ENCODE results near the gene MYO18A.
"Not testable (repeated sequence)": the region's sequence is repeated elsewhere in the genome, so short reads cannot be mapped to it uniquely, and the experiment has no call there.

MYO18A gene

DNA sequence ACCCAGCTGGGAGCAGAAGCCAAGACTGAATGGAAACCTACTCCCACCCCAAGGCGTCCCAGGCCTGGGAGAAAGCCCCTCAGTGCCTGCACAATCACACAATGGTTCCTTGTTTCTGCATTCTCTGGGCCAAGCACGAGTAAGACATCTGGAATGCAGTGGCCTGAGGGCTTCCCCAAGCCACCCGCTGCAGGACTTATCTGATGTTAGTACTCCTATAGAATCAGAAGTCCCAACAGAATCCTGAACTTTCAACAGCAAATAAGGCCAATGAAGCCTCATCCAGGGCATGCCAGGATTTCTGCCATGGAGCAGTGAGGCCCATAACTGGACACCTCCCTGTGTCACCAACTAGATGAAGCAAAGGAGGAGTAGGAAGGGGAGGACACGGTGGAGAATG lies 28.6 kb downstream of the MYO18A start:
- DNase-seq, result peak in 5 of 10 donors; percentile 35 to 91 (median 61)
- intact Hi-C loops (cut with DNase I), result no loop called here

DNA sequence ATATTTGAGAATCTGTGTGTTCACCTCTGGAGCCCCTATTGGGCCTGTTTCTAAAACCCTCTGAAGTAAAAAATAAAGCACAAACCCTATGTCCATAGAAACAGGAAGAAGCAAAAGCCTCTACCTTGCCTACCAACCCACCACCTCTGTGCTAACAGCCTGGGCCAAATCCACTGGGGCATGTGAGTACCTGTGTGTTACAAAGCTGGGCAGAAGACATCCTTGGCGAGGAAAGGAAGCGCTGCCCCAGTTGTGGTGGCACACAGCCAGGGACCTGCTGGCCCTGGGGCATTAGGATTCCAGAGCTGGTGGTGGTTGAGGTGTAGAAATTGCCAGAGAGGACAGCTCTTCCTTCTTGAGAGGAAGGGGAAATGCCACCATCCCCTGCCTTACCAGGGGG lies 30.0 kb downstream of the MYO18A start:
- intact Hi-C loops (cut with DNase I), result no loop called here
- DNase-seq, result peak in 3 of 10 donors; percentile 58 to 83 (median 79)

DNA sequence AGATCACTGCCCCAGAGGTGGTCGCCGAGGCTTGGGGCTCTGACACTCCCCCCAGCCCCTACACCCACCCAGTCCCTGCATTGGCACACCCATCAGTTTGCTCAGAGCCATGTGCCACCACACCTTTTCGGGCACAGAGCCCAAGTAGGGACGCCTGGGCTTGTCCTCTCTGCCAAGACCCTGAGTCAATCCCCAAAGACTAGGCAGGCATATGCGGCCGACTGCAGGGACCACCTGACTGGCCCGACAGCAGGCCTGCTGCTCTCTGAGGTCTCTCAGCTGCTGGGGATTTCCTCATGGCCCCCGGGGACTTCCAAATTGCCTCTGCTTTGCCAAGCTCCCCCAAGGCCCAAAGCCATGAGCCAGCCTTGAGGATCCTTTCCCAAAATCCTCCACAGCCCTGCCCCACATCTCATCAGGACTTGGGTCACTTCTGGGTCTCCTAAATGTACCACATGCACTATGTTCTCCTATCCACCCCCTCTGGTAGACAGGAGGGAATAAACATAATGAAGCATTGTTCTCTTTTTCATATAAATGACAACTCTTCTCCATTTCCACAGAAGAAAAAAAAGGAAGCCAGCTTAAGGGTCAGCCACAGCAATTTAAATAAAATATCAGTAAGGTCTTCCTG lies 30.6 kb downstream of the MYO18A start:
- intact Hi-C loops (cut with DNase I), result loop anchor here (1.0 to 2.0 kb wide), 3 partner anchors 31 to 141 kb away; partner anchors contain the start of gene MYO18A
- DNase-seq, result peak in 3 of 10 donors; percentile 66 to 86 (median 76)

DNA sequence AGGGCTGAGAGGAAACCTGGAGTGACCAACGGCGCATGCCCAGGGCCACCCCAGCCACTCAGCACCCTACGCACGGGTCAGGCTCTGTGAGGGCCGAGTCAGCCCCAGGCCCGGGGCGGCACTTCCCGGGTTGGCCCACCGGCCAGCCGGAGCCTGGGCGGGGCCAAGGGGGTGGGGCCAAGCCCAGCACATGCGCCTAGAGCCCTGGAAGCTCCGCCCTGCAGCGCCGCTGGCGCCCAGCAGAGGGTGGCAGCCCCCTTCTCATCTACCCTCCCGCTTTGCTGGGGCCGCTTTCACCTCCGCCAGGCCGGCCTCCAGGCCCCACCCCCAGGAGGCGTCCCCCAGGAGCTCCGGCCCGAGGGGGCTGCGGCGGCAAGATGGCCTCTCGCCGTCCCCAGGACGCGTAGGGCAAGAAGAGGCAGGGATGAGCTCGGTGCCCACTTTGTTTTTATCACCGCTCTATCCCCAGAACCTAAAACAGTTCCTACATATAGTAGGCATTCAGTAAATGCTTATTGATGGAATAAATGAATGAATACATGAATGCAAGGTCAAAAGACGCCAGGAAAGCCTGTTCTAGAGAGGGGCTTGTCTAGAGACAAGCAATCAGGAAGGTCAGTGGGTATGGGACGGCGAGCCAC lies 31.3 kb downstream of the MYO18A start:
- intact Hi-C loops (cut with DNase I), result loop anchor here (1.0 to 2.0 kb wide), 3 partner anchors 31 to 142 kb away; partner anchors contain the start of gene MYO18A

DNA sequence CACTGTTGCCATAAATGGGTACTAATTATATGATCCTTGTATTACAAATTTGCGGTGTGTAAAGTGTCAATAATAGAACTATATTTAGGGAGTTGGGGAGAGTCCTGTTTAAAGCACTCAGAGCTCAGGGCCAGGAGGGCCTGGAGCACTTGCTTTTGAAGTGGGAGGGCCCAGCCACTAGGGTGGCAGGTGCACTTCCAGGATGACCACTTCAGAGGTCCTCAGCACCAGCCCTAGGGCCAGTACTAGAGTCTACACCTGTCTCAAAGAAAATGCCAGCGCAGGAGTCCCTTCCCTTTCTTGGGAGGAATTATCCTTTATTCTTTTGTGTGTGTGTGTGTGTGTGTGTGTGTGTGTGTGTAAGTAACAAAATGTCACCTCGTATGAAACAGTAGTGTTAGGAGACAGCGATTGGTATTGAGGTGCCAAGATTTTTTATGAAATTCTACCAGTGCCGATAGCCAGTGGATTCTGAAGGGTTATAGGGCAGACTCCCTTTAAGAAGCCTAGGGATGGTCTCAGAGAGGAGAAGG lies 31.9 kb downstream of the MYO18A start:
- peak in 2 of 10 donors; percentile 16 to 32 for DNase-seq
- intact Hi-C loops (cut with DNase I), result loop anchor here (2.0 kb wide), 1 partner anchor 142 kb away; no protein-coding TSS in a partner anchor

More for the DNA sequence above, 31.3 kb downstream of the MYO18A start:
- peak; percentile 86 to 99 (median 92) for DNase-seq

DNA sequence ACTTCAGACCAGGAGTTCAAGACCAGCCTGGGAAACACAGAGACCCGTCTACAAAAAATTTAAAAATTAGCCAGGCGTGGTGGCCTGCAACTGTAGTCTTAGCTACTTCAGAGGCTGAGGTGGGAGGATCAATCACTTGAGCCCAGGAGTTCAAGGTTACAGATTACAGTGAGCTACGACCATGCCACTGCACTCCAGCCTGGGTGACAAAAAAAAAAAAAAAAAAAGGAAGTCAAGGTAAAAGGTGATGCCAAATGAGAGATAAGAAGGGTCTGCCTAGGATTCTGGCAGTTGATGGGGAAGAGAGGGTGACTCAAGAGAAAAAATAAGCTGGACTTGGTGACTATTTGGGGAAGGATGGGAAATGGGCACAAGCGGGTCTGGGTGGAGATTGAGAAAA lies 32.5 kb downstream of the MYO18A start:
- peak in 1 of 10 donors; percentile 6 for DNase-seq
- intact Hi-C loops (cut with DNase I), result loop anchor here (2.0 kb wide), 1 partner anchor 143 kb away; no protein-coding TSS in a partner anchor

DNA sequence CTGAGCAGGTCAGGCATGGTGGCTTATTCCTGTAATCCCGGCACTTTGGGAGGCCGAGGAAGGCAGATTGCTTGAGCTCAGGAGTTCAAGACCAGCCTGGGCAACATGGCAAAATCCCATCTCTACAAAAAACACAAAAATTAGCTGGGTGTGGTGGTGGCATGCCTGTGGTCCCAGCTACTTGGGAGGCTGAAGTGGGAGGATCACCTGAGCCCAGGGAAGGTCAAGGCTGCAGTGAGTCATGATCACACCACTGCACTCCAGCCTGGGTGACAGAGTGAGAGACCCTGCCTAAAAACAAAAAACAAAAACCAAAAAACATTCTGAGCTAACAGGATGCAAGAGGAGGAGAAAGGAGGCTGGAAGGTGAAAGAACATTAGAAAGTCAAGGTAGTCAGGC lies 33.0 kb downstream of the MYO18A start:
- intact Hi-C loops (cut with DNase I), result not testable (repeated sequence)

DNA sequence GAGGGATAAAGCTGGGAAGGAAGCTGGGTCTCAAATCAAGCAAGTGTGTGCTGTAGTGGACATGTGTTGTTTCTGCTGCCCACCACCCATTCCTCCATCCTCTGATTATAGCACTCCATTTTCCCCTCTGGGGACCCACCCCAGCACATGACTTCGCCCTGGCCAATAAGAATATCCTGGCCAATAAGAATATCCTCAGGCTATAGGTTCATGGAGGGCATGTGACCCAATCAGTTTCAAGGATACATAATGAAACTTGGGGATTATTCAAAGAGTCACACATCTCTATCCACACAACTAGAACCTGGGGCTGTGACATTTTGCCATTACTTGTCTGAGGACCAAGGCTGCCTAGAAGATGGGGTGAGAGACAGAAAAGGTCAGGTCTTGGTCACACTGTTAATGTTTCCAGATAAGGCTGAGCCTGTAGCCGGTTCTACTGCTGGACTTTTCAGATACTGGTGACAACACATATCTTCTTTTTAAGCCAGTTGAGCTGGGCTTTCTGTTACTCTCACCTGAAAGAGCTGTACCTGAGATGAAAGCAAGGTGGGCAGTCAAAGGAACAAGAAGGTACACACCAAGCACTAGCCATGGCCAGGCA lies 33.7 kb downstream of the MYO18A start:
- DNase-seq, result peak in 1 of 10 donors; percentile 6
- intact Hi-C loops (cut with DNase I), result no loop called here

More for the DNA sequence above, 33.0 kb downstream of the MYO18A start:
- peak in 2 of 10 donors; percentile 4 to 12 for DNase-seq

DNA sequence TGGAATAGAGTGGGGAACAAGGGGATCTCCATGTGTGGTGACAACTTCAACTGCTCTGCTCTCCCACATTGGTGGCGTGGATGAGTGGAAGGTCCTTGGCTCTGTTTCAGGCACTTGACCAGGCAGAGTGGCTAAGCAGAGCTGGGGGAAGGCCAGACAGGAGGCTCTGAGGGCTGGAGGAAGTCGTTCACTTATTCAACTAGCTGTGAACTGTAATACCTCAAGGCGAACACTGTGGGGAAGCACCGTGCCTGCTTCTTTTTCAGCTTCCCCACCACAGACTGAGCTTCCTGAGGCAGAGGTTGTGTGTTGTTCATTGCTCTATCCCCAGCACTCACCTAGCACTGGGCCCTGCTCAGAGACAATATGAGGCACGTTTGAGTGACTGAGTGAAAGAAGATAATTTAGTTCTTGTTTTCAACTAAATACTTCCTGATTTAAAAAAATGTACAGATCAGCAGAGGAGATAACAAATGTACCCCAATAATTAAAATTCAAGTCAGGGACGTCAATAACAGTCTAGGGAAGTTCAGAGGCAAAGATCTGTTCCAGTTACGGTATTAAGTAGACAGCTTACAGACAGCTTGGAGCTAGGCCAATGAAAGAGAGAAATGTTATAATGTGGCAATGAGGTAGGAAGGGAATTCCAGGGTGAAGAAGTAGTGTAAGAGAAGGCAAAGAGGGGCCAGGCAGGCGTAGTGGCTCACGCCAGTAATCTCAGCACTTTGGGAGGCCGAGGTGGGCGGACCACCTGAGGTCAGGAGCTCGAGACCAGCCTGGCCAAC lies 34.7 kb downstream of the MYO18A start:
- DNase-seq, result peak in 7 of 10 donors; percentile 36 to 93 (median 61)
- intact Hi-C loops (cut with DNase I), result no loop called here

DNA sequence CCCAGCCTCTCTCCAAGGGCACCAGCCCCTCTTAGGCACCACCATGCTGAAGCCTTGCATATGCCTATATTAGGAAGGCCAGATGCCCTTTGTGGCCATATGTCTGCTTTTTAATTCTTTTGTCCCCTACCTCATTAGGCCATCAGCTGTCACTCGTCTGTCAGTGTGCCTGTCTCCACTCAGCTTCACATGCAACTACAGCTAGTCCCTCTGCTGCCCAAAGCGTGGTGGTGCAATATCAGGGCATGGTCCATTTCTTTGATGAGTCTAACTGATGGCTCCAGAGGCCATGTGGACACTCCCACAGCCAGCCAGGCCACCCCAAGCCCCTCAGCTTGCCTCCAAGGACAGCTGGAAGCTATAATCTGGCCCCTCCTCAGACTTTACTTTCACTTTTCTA lies 36.3 kb downstream of the MYO18A start:
- peak in 3 of 10 donors; percentile 29 to 68 (median 44) for DNase-seq
- intact Hi-C loops (cut with DNase I), result no loop called here

DNA sequence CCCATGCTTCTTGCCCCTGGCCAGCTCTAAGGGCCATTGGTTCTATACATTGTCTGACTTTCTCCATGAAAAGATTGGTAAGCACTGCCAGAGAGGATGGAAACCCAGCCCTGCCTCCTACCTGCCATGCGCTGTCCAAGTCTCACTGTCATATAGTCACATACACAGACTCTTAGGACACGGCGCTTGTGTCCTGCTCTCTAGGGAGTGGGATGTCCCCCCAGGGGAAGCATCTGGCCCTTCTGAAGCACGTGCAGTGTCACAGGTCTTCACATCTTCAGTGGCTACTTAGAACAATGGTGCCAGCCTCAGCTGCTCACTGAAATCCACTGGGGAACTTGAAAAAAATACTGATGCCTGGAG lies 38.7 kb downstream of the MYO18A start:
- DNase-seq, result peak in 1 of 10 donors; percentile 51
- intact Hi-C loops (cut with DNase I), result no loop called here

DNA sequence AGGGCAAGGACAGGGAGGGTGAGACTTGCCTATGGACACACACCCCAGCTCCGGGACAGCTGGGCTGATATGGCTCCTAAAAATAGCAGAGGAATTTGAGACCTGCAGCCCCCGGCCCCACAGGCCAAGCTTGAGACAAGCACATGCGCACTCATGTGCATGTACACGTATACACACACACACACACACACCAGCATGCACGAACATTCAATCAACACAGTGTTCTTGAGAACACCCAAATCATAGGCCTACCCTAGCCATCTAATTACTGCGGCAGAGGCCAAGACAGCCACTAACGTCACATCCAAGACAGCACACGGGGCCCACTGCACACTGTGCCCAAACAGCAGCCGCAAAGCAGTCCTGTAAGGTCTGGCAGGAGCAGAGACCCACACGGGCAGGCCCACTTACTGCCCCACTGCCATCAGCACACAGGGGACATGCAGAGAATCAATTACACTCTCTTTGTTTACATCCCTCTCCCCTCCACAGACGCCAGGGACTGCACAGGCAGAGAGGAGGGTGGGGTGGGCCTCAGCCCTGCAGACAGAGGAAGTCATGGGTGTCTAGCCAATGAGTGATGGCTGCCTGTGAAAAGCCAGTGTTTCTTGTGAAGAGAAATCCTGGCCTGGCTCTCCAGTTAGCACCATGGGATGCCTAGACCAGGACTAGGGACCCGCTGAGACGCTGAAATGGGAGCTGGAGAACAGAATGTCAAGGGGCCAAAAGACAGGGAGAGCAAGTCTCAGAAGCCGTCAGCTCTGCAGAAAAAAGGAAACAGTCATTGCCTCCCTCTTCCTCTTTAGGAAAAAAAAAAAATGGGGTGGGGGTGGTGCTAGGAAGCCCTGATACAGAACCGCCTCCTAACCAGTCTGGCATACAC lies 39.3 kb downstream of the MYO18A start:
- intact Hi-C loops (cut with DNase I), result no loop called here
- peak in 3 of 10 donors; percentile 35 to 84 (median 70) for DNase-seq

DNA sequence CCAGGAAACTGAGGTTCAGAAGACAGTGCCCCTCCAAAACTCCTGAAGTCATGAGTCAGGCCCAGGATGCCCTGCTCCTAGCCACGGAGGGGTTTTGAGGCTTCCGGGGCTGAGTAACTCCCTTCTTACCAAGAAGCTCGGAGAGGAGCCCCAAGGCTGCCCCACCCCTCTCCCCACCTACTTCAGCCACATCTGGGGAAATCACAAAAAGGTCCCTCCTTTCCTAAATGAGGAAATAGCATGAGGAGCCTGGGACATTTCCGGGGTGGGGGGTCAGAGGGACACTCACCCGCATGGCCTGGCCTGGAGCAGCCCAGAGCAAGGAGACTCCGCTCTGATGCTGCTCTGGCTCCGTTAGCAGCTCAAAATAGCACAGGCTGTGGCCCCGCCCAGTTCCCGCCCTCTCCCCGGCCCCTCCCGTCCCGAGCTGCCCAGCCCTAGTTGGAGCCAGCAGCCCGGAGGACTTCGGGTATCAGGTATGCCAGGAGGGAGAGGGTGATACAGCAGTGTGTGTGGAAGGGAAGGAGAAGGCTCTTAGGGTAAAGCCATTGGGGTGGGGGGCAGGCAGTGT lies 40.1 kb downstream of the MYO18A start:
- peak in 9 of 10 donors; percentile 56 to 95 (median 73) for DNase-seq
- intact Hi-C loops (cut with DNase I), result no loop called here

DNA sequence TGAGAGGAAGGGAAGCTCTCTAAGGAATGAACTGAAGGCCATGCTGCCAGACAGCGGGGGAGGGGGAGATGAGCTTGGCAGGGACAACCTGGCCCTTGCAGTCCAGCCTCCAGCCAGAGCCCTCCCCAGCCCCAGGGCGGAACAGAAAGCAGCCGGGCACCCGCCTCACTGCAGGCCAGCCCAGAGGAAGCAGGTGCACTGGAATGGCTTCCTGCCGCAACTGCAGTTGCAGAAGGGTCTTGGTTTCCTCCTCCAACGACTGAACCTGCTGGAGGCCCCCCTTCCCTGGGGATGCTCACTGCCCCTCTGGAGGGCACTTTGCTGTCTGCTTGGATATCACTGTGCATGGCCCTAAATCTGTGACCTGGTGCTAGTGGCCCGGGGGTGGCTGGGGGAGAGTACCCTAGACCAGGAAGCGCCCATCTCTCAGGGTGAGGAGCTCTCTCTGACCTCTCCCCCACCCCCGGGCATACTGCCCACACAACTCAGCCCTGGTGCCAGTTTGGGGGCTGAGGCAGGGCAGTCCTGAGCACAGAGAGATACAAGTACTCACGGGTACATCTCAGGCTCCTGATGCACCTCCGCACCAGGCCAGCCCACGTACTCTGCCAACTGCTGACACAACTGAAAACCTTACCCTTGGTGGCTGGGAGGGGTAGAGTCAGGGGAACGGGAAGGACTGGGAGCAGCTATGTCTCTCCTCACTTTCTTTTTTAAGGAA lies 41.1 kb downstream of the MYO18A start:
- DNase-seq, result peak in 5 of 10 donors; percentile 39 to 88 (median 57)
- intact Hi-C loops (cut with DNase I), result no loop called here

DNA sequence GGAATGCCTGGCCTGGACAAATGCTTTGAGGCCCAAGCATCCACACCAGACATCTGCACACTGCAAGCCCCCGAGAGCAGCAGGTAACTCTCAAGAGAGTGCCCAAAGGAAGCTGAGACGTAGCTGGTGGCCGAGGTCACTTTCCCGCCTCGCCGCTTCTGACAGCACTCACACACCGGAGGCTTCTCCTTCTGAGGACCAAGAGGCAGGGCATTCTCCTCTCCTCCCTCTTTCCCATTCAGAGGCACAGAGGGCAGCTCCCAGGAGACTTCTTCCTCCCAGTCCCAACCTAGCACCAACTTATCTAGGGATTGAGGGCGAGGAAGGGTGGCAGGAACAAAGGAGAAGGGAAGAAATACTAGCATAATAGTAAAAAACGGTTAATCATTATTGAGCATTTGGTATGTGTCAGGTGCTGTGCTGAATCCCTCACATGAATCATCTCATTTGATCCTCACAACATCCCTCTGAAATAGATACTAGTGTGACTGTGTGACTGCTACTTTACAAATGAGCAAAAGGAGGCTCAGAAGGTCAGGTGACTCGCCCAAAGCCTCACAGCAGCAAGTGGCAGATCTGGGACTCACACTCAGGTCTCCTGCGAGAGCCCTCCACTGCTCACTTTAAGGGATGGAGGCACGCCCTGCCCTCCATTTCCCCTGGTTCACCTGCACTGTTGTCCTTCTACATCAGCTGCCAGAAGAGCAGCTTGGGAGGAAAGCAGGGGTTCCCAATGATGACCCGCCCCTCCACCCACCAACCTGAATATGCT lies 41.8 kb downstream of the MYO18A start:
- DNase-seq, result no peak
- intact Hi-C loops (cut with DNase I), result no loop called here

DNA sequence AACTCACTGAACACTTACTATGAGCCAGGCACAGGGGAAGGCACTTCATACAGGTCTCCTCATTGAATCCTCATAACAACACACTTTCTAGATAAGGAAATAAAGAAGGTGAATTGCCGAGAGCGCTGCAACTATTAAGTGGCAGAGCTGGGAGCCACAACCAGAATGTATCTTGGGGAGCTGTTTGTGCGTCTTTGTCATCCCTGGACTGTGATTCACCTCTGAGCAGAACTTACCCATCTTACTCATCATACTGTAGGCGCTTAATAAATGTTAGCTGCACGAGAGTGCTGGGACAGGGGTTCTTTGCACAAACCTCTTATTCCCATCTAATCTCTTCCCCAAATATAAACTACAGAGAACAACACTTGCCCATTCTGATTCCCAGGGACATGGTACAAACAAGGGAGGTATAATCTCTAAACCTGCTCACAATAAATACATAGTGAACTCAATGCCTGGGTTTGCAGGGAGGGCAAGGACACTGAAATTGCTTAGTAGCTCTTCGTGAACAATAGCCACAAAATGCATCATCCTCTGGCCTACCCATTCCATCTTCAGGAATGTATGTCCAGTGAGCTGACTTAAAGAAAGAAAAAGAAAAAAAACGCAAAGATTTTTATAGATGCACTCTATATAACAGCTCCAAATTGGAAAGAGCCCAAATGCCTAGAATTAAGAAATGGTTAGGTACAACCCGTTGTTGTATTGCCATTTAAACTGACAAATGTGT lies 43.0 kb downstream of the MYO18A start:
- intact Hi-C loops (cut with DNase I), result no loop called here
- DNase-seq, result no peak

DNA sequence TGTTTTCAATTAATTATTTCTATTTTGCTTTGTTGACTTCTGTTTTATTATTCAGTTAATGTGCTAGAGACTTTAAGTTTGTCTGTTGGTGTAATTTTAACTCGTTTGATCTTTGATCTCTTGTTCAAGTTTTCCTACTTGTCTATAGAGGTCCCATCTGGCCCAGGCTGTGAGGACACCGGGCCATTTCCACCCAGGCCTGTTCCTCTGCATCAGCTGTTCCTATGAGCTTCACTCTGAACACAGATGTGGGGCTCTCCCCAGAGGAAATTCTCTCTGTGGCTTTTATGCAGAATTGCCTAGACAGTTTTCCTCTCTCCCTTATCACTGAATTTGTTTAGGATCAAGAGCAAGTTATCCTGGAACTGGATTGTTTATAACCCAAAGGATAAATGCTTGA lies 44.7 kb downstream of the MYO18A start:
- intact Hi-C loops (cut with DNase I), result no loop called here
- DNase-seq, result peak in 1 of 10 donors; percentile 12

Measured in posterior cingulate gyrus (tissue), 11 donors.